ENCODE data around the gene FAAH2.

DNA sequence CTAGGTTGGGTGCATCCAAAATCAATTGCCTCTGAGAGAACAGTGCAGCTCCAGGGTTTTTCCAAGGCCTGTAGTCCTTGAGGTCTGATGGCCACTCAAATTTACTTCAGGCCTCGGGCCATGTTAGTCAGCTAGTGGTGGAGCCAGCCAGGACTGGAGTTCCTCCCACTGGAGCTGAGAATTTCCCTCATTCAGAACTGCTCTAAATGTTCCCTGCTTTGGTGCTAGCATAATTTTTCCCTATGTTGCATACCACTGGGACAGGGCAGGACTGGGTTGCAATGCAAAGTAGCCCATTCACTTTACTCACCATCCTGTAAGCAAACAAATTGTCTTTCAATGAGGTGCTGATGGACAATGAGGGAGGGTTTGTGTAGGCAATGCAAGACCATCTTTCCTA lies 159.3 kb downstream of the FAAH2 start:
- TF ChIP-seq POLR2A (IDR thresholded peaks at IDR 0.05) (no peak), EP300 (IDR thresholded peaks at IDR 0.05) (no peak)
- TF ChIP-seq, protein P1, sequence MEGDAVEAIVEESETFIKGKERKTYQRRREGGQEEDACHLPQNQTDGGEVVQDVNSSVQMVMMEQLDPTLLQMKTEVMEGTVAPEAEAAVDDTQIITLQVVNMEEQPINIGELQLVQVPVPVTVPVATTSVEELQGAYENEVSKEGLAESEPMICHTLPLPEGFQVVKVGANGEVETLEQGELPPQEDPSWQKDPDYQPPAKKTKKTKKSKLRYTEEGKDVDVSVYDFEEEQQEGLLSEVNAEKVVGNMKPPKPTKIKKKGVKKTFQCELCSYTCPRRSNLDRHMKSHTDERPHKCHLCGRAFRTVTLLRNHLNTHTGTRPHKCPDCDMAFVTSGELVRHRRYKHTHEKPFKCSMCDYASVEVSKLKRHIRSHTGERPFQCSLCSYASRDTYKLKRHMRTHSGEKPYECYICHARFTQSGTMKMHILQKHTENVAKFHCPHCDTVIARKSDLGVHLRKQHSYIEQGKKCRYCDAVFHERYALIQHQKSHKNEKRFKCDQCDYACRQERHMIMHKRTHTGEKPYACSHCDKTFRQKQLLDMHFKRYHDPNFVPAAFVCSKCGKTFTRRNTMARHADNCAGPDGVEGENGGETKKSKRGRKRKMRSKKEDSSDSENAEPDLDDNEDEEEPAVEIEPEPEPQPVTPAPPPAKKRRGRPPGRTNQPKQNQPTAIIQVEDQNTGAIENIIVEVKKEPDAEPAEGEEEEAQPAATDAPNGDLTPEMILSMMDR (IDR thresholded peaks at IDR 0.05): no peak

All from tibial nerve (tissue), 4 donors.